Thoracic aorta (tissue), 2 donors: Measurements from ENCODE around the gene NDUFS3. TPM values are rescaled to one million over a fixed set of nuclear protein-coding genes. Genes with fewer than 3 reads are reported as not detected.

Experiments used
- ATAC-seq: fragments of 150-250 bp; one replicate; pipeline ENCODE4 v1.8.0; 2017; ENCODE audit warnings: low read depth; ENCODE audit not compliant: insufficient number of reproducible peaks, low FRiP score
- DNase-seq: peaks from one replicate; pipeline ENCODE4 v3.0.0-alpha.2; 2020; ENCODE audit warnings: low spot score
- H3K27ac ChIP-seq, 2 donors: fragments of 200-600 bp; sonication (generic); 1 replicate in 1 of 2; 2 replicates in 1 of 2; pipeline ENCODE4 v1.5.1; 2016; ENCODE audit warnings: mild to moderate bottlenecking in 2 of 2, moderate library complexity in 2 of 2
- H3K27me3 ChIP-seq: fragments of 200-600 bp; sonication (generic); replicated peaks from 2 replicates; pipeline ENCODE4 v1.6.0; 2016; ENCODE audit warnings: mild to moderate bottlenecking; ENCODE audit not compliant: insufficient read depth
- H3K36me3 ChIP-seq: fragments of 200-600 bp; sonication (generic); one replicate; pipeline ENCODE4 v1.5.1; 2016
- H3K4me1 ChIP-seq, 2 donors: fragments of 200-600 bp; sonication (generic); 1 replicate in 1 of 2; 2 replicates in 1 of 2; pipeline versions ENCODE4 v1.5.1 to v1.6.0; 2016; ENCODE audit warnings: low read depth in 2 of 2, mild to moderate bottlenecking in 1 of 2; ENCODE audit not compliant: control insufficient read depth in 1 of 2
- H3K4me3 ChIP-seq: fragments of 200-600 bp; sonication (generic); 2 replicates; pipeline ENCODE4 v1.5.1; 2016; ENCODE audit warnings: mild to moderate bottlenecking
- H3K9me3 ChIP-seq: fragments of 200-600 bp; sonication (generic); 2 replicates; pipeline ENCODE4 v1.5.1; 2016
- CTCF ChIP-seq: fragments of 200-600 bp; sonication (generic); IDR thresholded peaks from one replicate; pipeline ENCODE4 v1.5.1; 2019; ENCODE audit warnings: antibody characterized with exemption
- total RNA-seq, 2 donors: library from RNA; depleted of rRNA; stranded (reverse); fragments of >200 nt; gene quantifications; one replicate each; pipeline versions ENCODE4 v1.1.0 to v1.2.3, GENCODE V29; 2016

NDUFS3 gene
- total RNA-seq, 2 donors from 2014 or later = 29.9 to 75.7 TPM

DNA sequence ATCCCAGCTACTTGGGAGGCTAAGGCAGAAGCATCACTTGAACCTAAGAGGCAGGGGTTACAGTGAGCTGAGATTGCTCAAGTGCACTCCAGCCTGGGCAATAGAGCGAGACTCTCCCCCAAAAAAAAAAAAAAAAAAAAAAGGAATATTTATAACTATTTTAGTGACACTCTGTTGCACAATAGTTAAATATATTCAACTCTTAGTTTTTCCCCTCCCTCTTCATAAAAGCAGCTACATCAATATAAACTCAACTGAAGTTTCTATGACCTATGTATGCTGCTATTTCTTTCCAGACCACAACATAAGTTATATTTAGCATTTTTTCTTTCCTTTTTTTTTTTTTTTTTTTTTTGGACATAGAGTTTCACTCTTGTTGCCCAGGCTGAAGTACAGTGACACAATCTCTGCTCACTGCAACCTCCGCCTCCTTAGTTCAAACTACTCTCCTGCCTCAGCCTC is 45.2 kb upstream of the NDUFS3 start:
- no peaks in the 10 kb centered on the region for H3K9me3 ChIP-seq
- TF ChIP-seq CTCF = no peak
- no peak for DNase-seq
- H3K36me3 ChIP-seq = no peaks in the 10 kb centered on the region
- peaks cover 43 to 75% of the 10 kb centered on the region in 2 donors for H3K4me1 ChIP-seq
- ATAC-seq = no peak
- H3K4me3 ChIP-seq = peak overlapping the region; percentile 16
- H3K27me3 ChIP-seq = no peaks in the 10 kb centered on the region
- peak overlapping the region; percentile 49 to 70 for H3K27ac ChIP-seq

- no peak for TF ChIP-seq CTCF
- peaks cover 47 to 81% of the 10 kb centered on the region in 2 donors for H3K4me1 ChIP-seq
- DNase-seq (no peak), ATAC-seq (no peak)
- no peak overlapping the region for H3K4me3 ChIP-seq
- H3K27ac ChIP-seq = peak overlapping the region in 1 of 2 donors; percentile 36
- no peaks in the 10 kb centered on the region for H3K9me3 ChIP-seq
- no peaks in the 10 kb centered on the region for H3K27me3 ChIP-seq
- H3K36me3 ChIP-seq = no peaks in the 10 kb centered on the region
Observed at GRCh38 chr11:47534704-47535251, 44.1 kb upstream of the NDUFS3 start.

DNA sequence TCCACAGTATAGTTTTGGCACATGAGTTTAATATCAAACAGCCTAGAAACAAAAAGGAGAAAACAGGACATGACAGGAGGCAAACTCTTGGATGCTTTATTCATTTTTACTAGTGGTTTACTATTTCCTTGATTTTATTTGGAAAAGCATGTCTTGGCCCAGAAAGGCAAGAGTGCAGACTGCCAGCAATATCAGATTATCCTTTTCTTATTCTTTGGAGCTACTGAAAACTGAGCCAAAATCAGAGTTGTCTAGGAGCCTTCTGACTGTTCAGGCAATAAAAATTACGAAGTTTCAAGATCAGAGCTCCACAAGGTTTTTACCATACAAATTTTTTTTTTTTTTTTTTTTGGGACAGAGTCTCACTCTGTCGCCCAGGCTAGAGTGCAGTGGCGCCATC is 42.0 kb upstream of the NDUFS3 start:
- H3K36me3 ChIP-seq = no peaks in the 10 kb centered on the region
- H3K4me1 ChIP-seq = peaks cover 44 to 79% of the 10 kb centered on the region in 2 donors
- no peak for ATAC-seq
- no peak overlapping the region for H3K4me3 ChIP-seq
- DNase-seq = no peak
- H3K9me3 ChIP-seq = no peaks in the 10 kb centered on the region
- H3K27me3 ChIP-seq = no peaks in the 10 kb centered on the region
- H3K27ac ChIP-seq = no peak overlapping the region
- TF ChIP-seq CTCF = no peak

- TF ChIP-seq CTCF = no peak
- no peaks in the 10 kb centered on the region for H3K9me3 ChIP-seq
- peaks cover 31 to 61% of the 10 kb centered on the region in 2 donors for H3K4me1 ChIP-seq
- DNase-seq (no peak), ATAC-seq (no peak)
- H3K27me3 ChIP-seq = no peaks in the 10 kb centered on the region
- H3K27ac ChIP-seq = no peak overlapping the region
- H3K4me3 ChIP-seq = no peak overlapping the region
- H3K36me3 ChIP-seq = no peaks in the 10 kb centered on the region
Observed at GRCh38 chr11:47538741-47539565, 39.9 kb upstream of the NDUFS3 start.

DNA sequence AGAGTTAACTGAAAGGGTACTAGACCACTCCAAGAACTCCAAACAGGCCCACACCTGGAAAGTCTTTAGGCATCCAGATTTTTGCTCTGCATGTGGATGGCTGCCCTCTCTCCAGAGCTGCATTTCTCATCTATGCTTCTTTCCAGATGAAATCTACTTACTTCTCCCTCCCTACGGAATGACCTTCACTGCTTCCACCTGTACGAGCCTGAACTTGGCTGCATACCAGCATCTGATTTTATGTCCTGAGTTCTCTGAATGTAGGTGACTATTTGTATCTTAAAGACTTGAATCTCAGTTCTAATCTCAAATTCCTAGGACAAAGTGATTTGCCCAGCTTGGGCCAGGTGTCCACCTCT is 39.2 kb upstream of the NDUFS3 start:
- no peak for TF ChIP-seq CTCF
- Histone ChIP-seq H3K27ac (no peak overlapping the region), H3K4me1 (peaks cover 30 to 54% of the 10 kb centered on the region in 2 donors), H3K9me3 (no peaks in the 10 kb centered on the region), H3K36me3 (no peaks in the 10 kb centered on the region), H3K4me3 (no peak overlapping the region), H3K27me3 (no peaks in the 10 kb centered on the region)
- no peak for DNase-seq
- no peak for ATAC-seq
